Measurements from ENCODE around the gene CARNS1. TPM values are rescaled to one million over a fixed set of nuclear protein-coding genes. Genes with fewer than 3 reads are reported as not detected.

Gene CARNS1
- total and polyA plus RNA-seq, 10 of the 15 experiments (the other 5 are each of a cell fraction or from before 2014, with no cell fraction given) = 0.02 to 0.14 (median 0.10) TPM; not detected in 3

DNA sequence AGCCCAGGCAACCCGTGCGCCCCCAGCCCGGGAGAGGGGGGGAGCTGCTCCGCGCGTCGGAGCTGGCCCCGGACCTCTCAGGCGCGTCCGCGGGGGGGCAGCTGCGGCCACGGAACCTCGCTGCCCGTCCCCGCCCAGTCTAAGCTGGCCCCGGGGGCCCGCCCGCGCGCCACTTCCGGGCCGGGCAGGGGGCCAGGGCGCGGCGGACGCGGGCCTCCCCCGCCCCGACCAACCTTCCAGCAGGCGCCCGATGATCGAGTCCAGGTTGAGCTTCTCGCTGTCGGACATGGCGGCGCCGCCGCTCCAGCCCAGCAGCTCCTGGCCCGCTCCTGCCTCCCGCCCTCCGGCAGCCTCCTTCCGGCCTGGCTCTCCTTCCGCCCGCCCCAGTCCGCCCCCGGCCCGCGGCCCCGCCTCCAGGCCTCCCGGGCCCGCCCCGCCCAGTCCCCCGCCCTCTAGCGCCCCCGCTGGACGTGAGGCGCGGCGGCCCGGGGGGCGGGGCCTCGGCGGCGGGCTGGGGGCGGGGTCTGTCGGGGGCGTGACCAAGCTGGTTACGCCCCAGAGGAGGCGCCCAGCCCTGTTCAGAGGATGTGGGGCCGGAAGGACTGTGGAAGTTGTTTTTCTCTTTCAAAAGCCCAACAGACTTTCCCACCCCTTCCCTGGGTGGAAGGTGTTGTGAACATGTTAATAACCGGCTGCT is 13.8 kb upstream of the CARNS1 start, which contains the start of gene PPP1CA (continued):
- TF ChIP-seq, protein P1, sequence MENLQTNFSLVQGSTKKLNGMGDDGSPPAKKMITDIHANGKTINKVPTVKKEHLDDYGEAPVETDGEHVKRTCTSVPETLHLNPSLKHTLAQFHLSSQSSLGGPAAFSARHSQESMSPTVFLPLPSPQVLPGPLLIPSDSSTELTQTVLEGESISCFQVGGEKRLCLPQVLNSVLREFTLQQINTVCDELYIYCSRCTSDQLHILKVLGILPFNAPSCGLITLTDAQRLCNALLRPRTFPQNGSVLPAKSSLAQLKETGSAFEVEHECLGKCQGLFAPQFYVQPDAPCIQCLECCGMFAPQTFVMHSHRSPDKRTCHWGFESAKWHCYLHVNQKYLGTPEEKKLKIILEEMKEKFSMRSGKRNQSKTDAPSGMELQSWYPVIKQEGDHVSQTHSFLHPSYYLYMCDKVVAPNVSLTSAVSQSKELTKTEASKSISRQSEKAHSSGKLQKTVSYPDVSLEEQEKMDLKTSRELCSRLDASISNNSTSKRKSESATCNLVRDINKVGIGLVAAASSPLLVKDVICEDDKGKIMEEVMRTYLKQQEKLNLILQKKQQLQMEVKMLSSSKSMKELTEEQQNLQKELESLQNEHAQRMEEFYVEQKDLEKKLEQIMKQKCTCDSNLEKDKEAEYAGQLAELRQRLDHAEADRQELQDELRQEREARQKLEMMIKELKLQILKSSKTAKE (IDR thresholded peaks at IDR 0.05; ENCODE audit: low read depth, poor library complexity, severe bottlenecking) = no peak
- TF ChIP-seq PML (IDR thresholded peaks at IDR 0.05; ENCODE audit: low read length) = no peak
- no peak for TF ChIP-seq MTA3 (IDR thresholded peaks at IDR 0.05; ENCODE audit: borderline replicate concordance, low read length)
- no peak for TF ChIP-seq RAD51 (IDR thresholded peaks at IDR 0.05)
- no peak for TF ChIP-seq KLF5 (IDR thresholded peaks at IDR 0.05; ENCODE audit: partially characterized antibody)
- no peak for TF ChIP-seq SIX5 (IDR thresholded peaks at IDR 0.05; ENCODE audit: low read depth, low read length, severe bottlenecking)
- TF ChIP-seq, protein P2, sequence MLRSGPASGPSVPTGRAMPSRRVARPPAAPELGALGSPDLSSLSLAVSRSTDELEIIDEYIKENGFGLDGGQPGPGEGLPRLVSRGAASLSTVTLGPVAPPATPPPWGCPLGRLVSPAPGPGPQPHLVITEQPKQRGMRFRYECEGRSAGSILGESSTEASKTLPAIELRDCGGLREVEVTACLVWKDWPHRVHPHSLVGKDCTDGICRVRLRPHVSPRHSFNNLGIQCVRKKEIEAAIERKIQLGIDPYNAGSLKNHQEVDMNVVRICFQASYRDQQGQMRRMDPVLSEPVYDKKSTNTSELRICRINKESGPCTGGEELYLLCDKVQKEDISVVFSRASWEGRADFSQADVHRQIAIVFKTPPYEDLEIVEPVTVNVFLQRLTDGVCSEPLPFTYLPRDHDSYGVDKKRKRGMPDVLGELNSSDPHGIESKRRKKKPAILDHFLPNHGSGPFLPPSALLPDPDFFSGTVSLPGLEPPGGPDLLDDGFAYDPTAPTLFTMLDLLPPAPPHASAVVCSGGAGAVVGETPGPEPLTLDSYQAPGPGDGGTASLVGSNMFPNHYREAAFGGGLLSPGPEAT (IDR thresholded peaks at IDR 0.05; ENCODE audit: low read depth) = no peak
- TF ChIP-seq LARP7 (IDR thresholded peaks at IDR 0.05) = peak; percentile 96
- peak; percentile 90 for TF ChIP-seq YY1 (IDR thresholded peaks at IDR 0.05; ENCODE audit: low read depth, low read length)
- TF ChIP-seq NFYA (IDR thresholded peaks at IDR 0.05; ENCODE audit: borderline replicate concordance, low read depth, low read length) = no peak
- TF ChIP-seq, protein P3, sequence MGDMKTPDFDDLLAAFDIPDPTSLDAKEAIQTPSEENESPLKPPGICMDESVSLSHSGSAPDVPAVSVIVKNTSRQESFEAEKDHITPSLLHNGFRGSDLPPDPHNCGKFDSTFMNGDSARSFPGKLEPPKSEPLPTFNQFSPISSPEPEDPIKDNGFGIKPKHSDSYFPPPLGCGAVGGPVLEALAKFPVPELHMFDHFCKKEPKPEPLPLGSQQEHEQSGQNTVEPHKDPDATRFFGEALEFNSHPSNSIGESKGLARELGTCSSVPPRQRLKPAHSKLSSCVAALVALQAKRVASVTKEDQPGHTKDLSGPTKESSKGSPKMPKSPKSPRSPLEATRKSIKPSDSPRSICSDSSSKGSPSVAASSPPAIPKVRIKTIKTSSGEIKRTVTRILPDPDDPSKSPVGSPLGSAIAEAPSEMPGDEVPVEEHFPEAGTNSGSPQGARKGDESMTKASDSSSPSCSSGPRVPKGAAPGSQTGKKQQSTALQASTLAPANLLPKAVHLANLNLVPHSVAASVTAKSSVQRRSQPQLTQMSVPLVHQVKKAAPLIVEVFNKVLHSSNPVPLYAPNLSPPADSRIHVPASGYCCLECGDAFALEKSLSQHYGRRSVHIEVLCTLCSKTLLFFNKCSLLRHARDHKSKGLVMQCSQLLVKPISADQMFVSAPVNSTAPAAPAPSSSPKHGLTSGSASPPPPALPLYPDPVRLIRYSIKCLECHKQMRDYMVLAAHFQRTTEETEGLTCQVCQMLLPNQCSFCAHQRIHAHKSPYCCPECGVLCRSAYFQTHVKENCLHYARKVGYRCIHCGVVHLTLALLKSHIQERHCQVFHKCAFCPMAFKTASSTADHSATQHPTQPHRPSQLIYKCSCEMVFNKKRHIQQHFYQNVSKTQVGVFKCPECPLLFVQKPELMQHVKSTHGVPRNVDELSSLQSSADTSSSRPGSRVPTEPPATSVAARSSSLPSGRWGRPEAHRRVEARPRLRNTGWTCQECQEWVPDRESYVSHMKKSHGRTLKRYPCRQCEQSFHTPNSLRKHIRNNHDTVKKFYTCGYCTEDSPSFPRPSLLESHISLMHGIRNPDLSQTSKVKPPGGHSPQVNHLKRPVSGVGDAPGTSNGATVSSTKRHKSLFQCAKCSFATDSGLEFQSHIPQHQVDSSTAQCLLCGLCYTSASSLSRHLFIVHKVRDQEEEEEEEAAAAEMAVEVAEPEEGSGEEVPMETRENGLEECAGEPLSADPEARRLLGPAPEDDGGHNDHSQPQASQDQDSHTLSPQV (IDR thresholded peaks at IDR 0.05) = peak; percentile 83
- TF ChIP-seq EGR1 (IDR thresholded peaks at IDR 0.05; ENCODE audit: borderline replicate concordance in 1 of 2, low read depth in 2 of 2, low read length in 2 of 2) = peak in 1 of 2 experiments; percentile 55; a peak in 1 of 3 replicates
- TF ChIP-seq SMC3 (IDR thresholded peaks at IDR 0.05; ENCODE audit: borderline replicate concordance, low read length) = no peak
- TF ChIP-seq SIN3A (IDR thresholded peaks at IDR 0.05; ENCODE audit: low read depth, low read length) = peak; percentile 49; the same call in 1 of the 2 replicates
- TF ChIP-seq ZNF207 (IDR thresholded peaks at IDR 0.05; ENCODE audit: borderline replicate concordance) = peak; percentile 92
- TF ChIP-seq, protein P4, sequence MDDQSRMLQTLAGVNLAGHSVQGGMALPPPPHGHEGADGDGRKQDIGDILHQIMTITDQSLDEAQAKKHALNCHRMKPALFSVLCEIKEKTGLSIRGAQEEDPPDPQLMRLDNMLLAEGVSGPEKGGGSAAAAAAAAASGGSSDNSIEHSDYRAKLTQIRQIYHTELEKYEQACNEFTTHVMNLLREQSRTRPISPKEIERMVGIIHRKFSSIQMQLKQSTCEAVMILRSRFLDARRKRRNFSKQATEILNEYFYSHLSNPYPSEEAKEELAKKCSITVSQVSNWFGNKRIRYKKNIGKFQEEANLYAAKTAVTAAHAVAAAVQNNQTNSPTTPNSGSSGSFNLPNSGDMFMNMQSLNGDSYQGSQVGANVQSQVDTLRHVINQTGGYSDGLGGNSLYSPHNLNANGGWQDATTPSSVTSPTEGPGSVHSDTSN (IDR thresholded peaks at IDR 0.05; ENCODE audit: insufficient replicate concordance, low read depth, low read length) = no peak
- no peak for TF ChIP-seq JUND (IDR thresholded peaks at IDR 0.05; ENCODE audit: low read depth, low read length)
- no peak for TF ChIP-seq SMAD1 (IDR thresholded peaks at IDR 0.05; ENCODE audit: low read depth, partially characterized antibody)
- no peak for TF ChIP-seq WRNIP1 (IDR thresholded peaks at IDR 0.05; ENCODE audit: borderline replicate concordance, low read depth, low read length)
- peak; percentile 68; the same call in 1 of the 2 replicates for TF ChIP-seq MXI1 (IDR thresholded peaks at IDR 0.05; ENCODE audit: low read depth, low read length)
- peak; percentile 85 for TF ChIP-seq SMARCA5 (IDR thresholded peaks at IDR 0.05)
- no peak for TF ChIP-seq SP1 (IDR thresholded peaks at IDR 0.05; ENCODE audit: low read depth, low read length)
